Measurements from ENCODE around the gene MRTO4. TPM values are rescaled to one million over a fixed set of nuclear protein-coding genes. Genes with fewer than 3 reads are reported as not detected.
"Not testable (repeated sequence)": the region's sequence is repeated elsewhere in the genome, so short reads cannot be mapped to it uniquely, and the experiment has no call there.

MRTO4 gene
- total RNA-seq, 2 donors from 2014 or later, result 8.8 to 29.6 TPM

GRCh38 chr1:19229828-19230325 lies 21.7 kb upstream of the MRTO4 start:
- Histone ChIP-seq H3K36me3 (peaks cover 67% of the 10 kb centered on the region), H3K27me3 (replicated peaks; ENCODE audit: insufficient read depth) (no peaks in the 10 kb centered on the region), H3K9me3 (no peaks in the 10 kb centered on the region), H3K4me3 (no peak overlapping the region), H3K27ac (no peak overlapping the region), H3K4me1 (ENCODE audit: control insufficient read depth in 1 of 2, low read depth in 2 of 2) (no peaks in the 10 kb centered on the region)
- no peak for ATAC-seq (ENCODE audit: insufficient number of reproducible peaks, low FRiP score, low read depth)
- no peak for DNase-seq (ENCODE audit: low spot score)
- TF ChIP-seq CTCF (IDR thresholded peaks at IDR 0.05), result no peak

GRCh38 chr1:19231736-19232523 lies 19.7 kb upstream of the MRTO4 start:
- H3K27ac ChIP-seq; H3K4me1 ChIP-seq (ENCODE audit: control insufficient read depth in 1 of 2, low read depth in 2 of 2); H3K27me3 ChIP-seq (replicated peaks; ENCODE audit: insufficient read depth); H3K9me3 ChIP-seq; ATAC-seq (ENCODE audit: insufficient number of reproducible peaks, low FRiP score, low read depth); DNase-seq (ENCODE audit: low spot score); H3K4me3 ChIP-seq: not testable (repeated sequence)
- H3K36me3 ChIP-seq, result peaks cover 69% of the 10 kb centered on the region

GRCh38 chr1:19232524-19232846 lies 19.1 kb upstream of the MRTO4 start:
- Histone ChIP-seq H3K27ac (no peak overlapping the region), H3K27me3 (replicated peaks; ENCODE audit: insufficient read depth) (no peaks in the 10 kb centered on the region), H3K36me3 (peaks cover 65% of the 10 kb centered on the region), H3K9me3 (no peaks in the 10 kb centered on the region), H3K4me3 (no peak overlapping the region), H3K4me1 (ENCODE audit: control insufficient read depth in 1 of 2, low read depth in 2 of 2) (no peaks in the 10 kb centered on the region)
- ATAC-seq (ENCODE audit: insufficient number of reproducible peaks, low FRiP score, low read depth), result no peak
- TF ChIP-seq CTCF (IDR thresholded peaks at IDR 0.05), result no peak
- no peak for DNase-seq (ENCODE audit: low spot score)

- ATAC-seq (ENCODE audit: insufficient number of reproducible peaks, low FRiP score, low read depth), result no peak
- Histone ChIP-seq H3K36me3 (peaks cover 80% of the 10 kb centered on the region), H3K27me3 (replicated peaks; ENCODE audit: insufficient read depth) (no peaks in the 10 kb centered on the region), H3K4me1 (ENCODE audit: control insufficient read depth in 1 of 2, low read depth in 2 of 2) (no peaks in the 10 kb centered on the region), H3K4me3 (no peak overlapping the region), H3K27ac (no peak overlapping the region), H3K9me3 (no peaks in the 10 kb centered on the region)
- no peak for DNase-seq (ENCODE audit: low spot score)
- no peak for TF ChIP-seq CTCF (IDR thresholded peaks at IDR 0.05)
Measured at GRCh38 chr1:19234224-19234623, 17.4 kb upstream of the MRTO4 start.

GRCh38 chr1:19239876-19240275 lies 11.7 kb upstream of the MRTO4 start:
- Histone ChIP-seq H3K27me3 (replicated peaks; ENCODE audit: insufficient read depth) (no peaks in the 10 kb centered on the region), H3K9me3 (no peaks in the 10 kb centered on the region), H3K4me3 (no peak overlapping the region), H3K36me3 (peaks cover 63% of the 10 kb centered on the region), H3K27ac (no peak overlapping the region), H3K4me1 (ENCODE audit: control insufficient read depth in 1 of 2, low read depth in 2 of 2) (no peaks in the 10 kb centered on the region)
- ATAC-seq (ENCODE audit: insufficient number of reproducible peaks, low FRiP score, low read depth), result no peak
- no peak for TF ChIP-seq CTCF (IDR thresholded peaks at IDR 0.05)
- no peak for DNase-seq (ENCODE audit: low spot score)
